Transverse colon (tissue), 4 donors: ENCODE measurements around the gene RAB40C. TPM values are rescaled to one million over a fixed set of nuclear protein-coding genes. Genes with fewer than 3 reads are reported as not detected.
A peak's percentile ranks its signal among the peaks of the same experiment; 100 is the strongest.

Source experiments
- DNase-seq: peaks from one replicate; pipeline ENCODE4 v3.0.0-alpha.2; 2019
- H3K27ac ChIP-seq, 4 donors: fragments of 200-600 bp; sonication (generic); 2 replicates each; pipeline ENCODE4 v1.5.1; 2016 to 2018; ENCODE audit warnings: inconsistent platforms in 4 of 4
- H3K27me3 ChIP-seq: fragments of 200-600 bp; sonication (generic); 2 replicates; pipeline ENCODE4 v1.5.1; 2017; ENCODE audit warnings: inconsistent platforms
- H3K36me3 ChIP-seq, 4 donors: fragments of 200-600 bp; sonication (generic); 2 replicates each; pipeline ENCODE4 v1.5.1; 2017 to 2019; ENCODE audit warnings: inconsistent platforms in 4 of 4
- H3K4me1 ChIP-seq, 4 donors: fragments of 200-600 bp; sonication (generic); 2 replicates each; pipeline ENCODE4 v1.5.1; 2017 to 2020; ENCODE audit warnings: inconsistent platforms in 4 of 4
- H3K4me3 ChIP-seq, 4 donors: fragments of 200-600 bp; sonication (generic); 1 replicate in 1 of 4; 2 replicates in 3 of 4; pipeline versions ENCODE4 v1.5.1 to v1.6.1; 2017 to 2019; ENCODE audit warnings: inconsistent platforms in 4 of 4
- H3K9me3 ChIP-seq, 2 donors: fragments of 200-600 bp; sonication (generic); 2 replicates each; pipeline ENCODE4 v1.5.1; 2017 to 2019; ENCODE audit warnings: inconsistent platforms in 2 of 2
- EP300 ChIP-seq: sonication (generic); formaldehyde crosslinking; IDR thresholded peaks from one replicate; pipeline ENCODE4 v1.6.1; 2017; ENCODE audit warnings: antibody characterized with exemption, low read depth
- POLR2A ChIP-seq: fragments of 450-650 bp; IDR thresholded peaks from one replicate; pipeline ENCODE4 v1.6.1; 2016; ENCODE audit warnings: antibody characterized with exemption, mild to moderate bottlenecking, moderate library complexity
- POLR2AphosphoS5 ChIP-seq, 3 donors: sonication (generic); formaldehyde crosslinking; IDR thresholded peaks; one replicate each; pipeline ENCODE4 v1.6.1; 2016; ENCODE audit warnings: antibody characterized with exemption in 3 of 3
- WGBS, 2 donors: methylation state at CpG; one replicate each; pipeline ENCODE4 v1.1.5; 2018; ENCODE audit warnings: low coverage in 1 of 2; 5-methylcytosine and 5-hydroxymethylcytosine counted together
- in situ Hi-C, 4 donors: fragments of 200-750 bp; cut with MboI; loops; one replicate each; pipeline versions ENCODE4 v1.15.0 to v1.15.1; 2017; ENCODE audit warnings: low sequenced_read_pairs in 3 of 4, low pct_ligation_motif_present in 1 of 4, low pct_unique_long_range_greater_than_20kb in 1 of 4
- intact Hi-C: fragments of 100-400 bp; cut with DNase I; formaldehyde crosslinking; loops from one replicate; pipeline ENCODE4 v1.15.1; 2023; ENCODE audit warnings: low total_unique reads
- total RNA-seq, 4 donors: library from RNA; depleted of rRNA; stranded (reverse); fragments of >200 nt; gene quantifications; one replicate each; pipeline ENCODE4 v1.1.0, GENCODE V29; 2016
- TF ChIP-seq, protein P1 (sequence below), 5 experiments: fragments of 200-600 bp in 3 of 5; fragments of 450-650 bp in 2 of 5; sonication (generic) in 3 of 5; IDR thresholded peaks; 1 replicate in 2 of 5; 2 replicates in 3 of 5; pipeline ENCODE4 v1.5.1; 2016 to 2017; ENCODE audit warnings: antibody characterized with exemption in 5 of 5, inconsistent platforms in 3 of 5, mild to moderate bottlenecking in 2 of 5, moderate library complexity in 1 of 5

The RAB40C gene
- total RNA-seq, 4 donors from 2014 or later, result 54.8 to 111 (median 83.5) TPM

DNA sequence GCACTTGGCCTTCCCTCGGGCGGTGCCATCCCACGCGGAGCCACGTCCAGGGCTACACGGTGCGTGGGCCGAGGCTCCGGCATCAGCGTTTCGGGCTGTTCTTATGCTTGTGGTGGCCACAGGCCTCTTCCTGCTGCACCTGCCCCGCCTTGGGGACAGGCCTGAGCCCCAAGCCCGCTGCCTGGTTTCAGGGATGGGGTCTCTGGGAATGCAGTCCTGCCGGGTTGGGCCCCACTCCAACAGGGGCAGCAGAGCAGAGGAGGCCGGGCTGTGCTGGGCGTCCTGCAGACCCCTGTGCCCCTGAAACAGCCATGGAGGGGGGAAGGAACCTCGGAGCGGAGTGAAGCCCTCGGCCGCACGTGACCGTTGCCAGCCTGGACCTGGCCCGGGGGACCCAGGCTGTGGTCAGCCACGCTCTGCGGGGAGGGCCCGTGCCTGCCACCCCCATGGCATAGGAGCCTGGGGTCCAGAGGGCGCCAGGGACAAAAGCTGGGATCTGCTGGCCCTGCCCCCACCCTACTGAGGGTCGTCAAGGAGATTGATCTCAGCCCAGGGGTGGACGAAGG, 40.5 kb downstream of the RAB40C start:
- 57% methylated on average over 17 of the region's 29 CpGs; no CpG with 5 or more reads in 1 of the 2 donors for WGBS, 2 donors
- H3K36me3 ChIP-seq, result no peaks in the 10 kb centered on the region
- no peak overlapping the region for H3K27ac ChIP-seq
- H3K9me3 ChIP-seq, result no peaks in the 10 kb centered on the region
- DNase-seq, result no peak
- peaks cover 5 to 19% (median 18%) of the 10 kb centered on the region in 4 donors for H3K4me1 ChIP-seq
- in situ Hi-C loops (no loop called here), intact Hi-C loops (loop anchor here (2.0 kb wide), 1 partner anchor 36 kb away; no protein-coding TSS in a partner anchor)
- TF ChIP-seq POLR2AphosphoS5 (IDR thresholded peaks at IDR 0.05), result no peak
- no peak for TF ChIP-seq POLR2A
- no peak for TF ChIP-seq EP300
- TF ChIP-seq, protein P1, sequence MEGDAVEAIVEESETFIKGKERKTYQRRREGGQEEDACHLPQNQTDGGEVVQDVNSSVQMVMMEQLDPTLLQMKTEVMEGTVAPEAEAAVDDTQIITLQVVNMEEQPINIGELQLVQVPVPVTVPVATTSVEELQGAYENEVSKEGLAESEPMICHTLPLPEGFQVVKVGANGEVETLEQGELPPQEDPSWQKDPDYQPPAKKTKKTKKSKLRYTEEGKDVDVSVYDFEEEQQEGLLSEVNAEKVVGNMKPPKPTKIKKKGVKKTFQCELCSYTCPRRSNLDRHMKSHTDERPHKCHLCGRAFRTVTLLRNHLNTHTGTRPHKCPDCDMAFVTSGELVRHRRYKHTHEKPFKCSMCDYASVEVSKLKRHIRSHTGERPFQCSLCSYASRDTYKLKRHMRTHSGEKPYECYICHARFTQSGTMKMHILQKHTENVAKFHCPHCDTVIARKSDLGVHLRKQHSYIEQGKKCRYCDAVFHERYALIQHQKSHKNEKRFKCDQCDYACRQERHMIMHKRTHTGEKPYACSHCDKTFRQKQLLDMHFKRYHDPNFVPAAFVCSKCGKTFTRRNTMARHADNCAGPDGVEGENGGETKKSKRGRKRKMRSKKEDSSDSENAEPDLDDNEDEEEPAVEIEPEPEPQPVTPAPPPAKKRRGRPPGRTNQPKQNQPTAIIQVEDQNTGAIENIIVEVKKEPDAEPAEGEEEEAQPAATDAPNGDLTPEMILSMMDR (IDR thresholded peaks at IDR 0.05), result no peak
- H3K27me3 ChIP-seq, result no peaks in the 10 kb centered on the region
- H3K4me3 ChIP-seq, result no peak overlapping the region

DNA sequence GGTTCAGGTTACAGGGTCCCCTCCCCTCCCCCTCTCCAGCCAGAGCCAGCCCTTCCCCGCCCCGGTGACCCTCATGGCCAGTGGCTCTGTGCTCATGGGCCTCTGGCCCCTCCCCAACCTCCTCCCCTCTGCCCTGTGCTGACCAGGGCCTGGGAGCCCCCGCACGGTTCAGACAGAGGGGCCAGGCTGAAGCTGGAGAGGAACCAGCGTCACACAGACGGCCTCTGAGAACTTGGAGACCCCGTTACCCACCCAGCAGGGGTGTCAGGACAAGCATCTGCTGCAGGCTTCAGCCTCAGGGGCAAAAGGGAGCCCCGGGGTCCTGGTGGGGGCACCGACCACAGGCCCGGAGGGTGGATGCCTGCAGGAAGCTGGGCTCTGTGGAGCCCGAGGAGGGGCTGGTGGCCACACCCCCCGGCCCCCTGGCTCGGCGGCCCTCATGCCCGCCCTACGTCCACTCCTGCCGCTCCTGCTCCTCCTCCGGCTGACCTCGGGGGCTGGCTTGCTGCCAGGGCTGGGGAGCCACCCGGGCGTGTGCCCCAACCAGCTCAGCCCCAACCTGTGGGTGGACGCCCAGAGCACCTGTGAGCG, 41.0 kb downstream of the RAB40C start, which contains the start of gene WFIKKN1:
Gene WFIKKN1, plus strand, starts transcription at position 171 of the 591 bp plus-strand sequence. Its CDS starts 269 bp downstream, at position 440.
- Histone ChIP-seq H3K27me3 (no peaks in the 10 kb centered on the region), H3K4me1 (peaks cover 8 to 24% (median 23%) of the 10 kb centered on the region in 4 donors), H3K27ac (no peak within 1 kb of the TSS), H3K9me3 (no peaks in the 10 kb centered on the region), H3K4me3 (no peak within 1 kb of the TSS), H3K36me3 (no peaks in the 10 kb centered on the region)
- intact Hi-C loops (loop anchor here (2.0 kb wide), 1 partner anchor 36 kb away; no protein-coding TSS in a partner anchor), in situ Hi-C loops (no loop called here)
- TF ChIP-seq, protein P1 (IDR thresholded peaks at IDR 0.05), result no peak
- peak in 1 of 3 donors; percentile 12 for TF ChIP-seq POLR2AphosphoS5 (IDR thresholded peaks at IDR 0.05)
- no peak for DNase-seq
- WGBS, 2 donors, result 9% methylated on average over 13 of the region's 23 CpGs; no CpG with 5 or more reads in 1 of the 2 donors

DNA sequence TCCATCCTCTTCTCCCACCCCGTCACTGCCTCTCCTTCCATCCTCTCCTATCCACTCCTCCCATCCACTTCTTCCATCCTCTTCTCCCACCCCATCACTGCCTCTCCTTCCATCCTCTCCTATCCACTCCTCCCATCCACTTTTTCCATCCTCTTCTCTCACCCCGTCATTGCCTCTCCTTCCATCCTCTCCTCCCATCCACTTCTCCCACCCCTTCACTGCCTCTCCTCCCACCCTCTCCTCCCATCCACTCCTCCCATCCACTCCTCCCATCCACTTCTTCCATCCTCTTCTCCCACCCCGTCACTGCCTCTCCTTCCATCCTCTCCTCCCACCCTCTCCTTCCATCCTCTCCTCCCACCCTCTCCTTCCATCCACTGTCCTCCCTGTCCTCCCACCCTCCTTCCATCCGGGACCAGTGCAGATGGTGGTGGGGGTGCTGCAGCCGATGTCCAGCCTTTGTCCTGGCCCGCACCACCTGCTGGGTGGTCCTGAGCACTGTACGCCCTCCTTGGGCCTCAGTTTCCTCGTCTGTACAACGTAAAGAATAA, 42.0 kb downstream of the RAB40C start:
- Histone ChIP-seq H3K36me3 (no peaks in the 10 kb centered on the region), H3K9me3 (no peaks in the 10 kb centered on the region), H3K27ac (no peak overlapping the region), H3K4me1 (peaks cover 8 to 24% (median 23%) of the 10 kb centered on the region in 4 donors), H3K4me3 (no peak overlapping the region), H3K27me3 (no peaks in the 10 kb centered on the region)
- WGBS, 2 donors, result 27 to 58% methylated on average over 2 to 8 of the region's 9 CpGs
- intact Hi-C loops (loop anchor here (2.0 kb wide), 1 partner anchor 37 kb away; no protein-coding TSS in a partner anchor), in situ Hi-C loops (no loop called here)
- TF ChIP-seq, protein P1 (IDR thresholded peaks at IDR 0.05), result no peak
- TF ChIP-seq EP300 (no peak), POLR2AphosphoS5 (IDR thresholded peaks at IDR 0.05) (no peak), POLR2A (no peak)
- no peak for DNase-seq

DNA sequence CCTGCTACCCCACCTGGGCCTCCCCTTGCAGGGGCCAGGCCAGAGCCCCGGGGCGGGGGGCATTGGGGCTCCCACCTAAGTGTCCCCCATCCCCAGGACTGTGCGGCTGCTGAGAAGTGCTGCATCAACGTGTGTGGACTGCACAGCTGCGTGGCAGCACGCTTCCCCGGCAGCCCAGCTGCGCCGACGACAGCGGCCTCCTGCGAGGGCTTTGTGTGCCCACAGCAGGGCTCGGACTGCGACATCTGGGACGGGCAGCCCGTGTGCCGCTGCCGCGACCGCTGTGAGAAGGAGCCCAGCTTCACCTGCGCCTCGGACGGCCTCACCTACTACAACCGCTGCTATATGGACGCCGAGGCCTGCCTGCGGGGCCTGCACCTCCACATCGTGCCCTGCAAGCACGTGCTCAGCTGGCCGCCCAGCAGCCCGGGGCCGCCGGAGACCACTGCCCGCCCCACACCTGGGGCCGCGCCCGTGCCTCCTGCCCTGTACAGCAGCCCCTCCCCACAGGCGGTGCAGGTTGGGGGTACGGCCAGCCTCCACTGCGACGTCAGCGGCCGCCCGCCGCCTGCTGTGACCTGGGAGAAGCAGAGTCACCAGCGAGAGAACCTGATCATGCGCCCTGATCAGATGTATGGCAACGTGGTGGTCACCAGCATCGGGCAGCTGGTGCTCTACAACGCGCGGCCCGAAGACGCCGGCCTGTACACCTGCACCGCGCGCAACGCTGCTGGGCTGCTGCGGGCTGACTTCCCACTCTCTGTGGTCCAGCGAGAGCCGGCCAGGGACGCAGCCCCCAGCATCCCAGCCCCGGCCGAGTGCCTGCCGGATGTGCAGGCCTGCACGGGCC, 42.8 kb downstream of the RAB40C start:
- Histone ChIP-seq H3K4me3 (no peak overlapping the region), H3K4me1 (peaks cover 8 to 31% (median 28%) of the 10 kb centered on the region in 4 donors), H3K9me3 (no peaks in the 10 kb centered on the region), H3K36me3 (no peaks in the 10 kb centered on the region), H3K27me3 (no peaks in the 10 kb centered on the region), H3K27ac (no peak overlapping the region)
- in situ Hi-C loops (no loop called here), intact Hi-C loops (no loop called here)
- TF ChIP-seq, protein P1 (IDR thresholded peaks at IDR 0.05), result no peak
- TF ChIP-seq POLR2AphosphoS5 (IDR thresholded peaks at IDR 0.05), result no peak
- no peak for DNase-seq
- 95% methylated on average over 59 of the region's 67 CpGs; no CpG with 5 or more reads in 1 of the 2 donors for WGBS, 2 donors
